ENCODE results near the gene CBLN1. TPM values are rescaled to one million over a fixed set of nuclear protein-coding genes. Genes with fewer than 3 reads are reported as not detected.

CBLN1 gene
- total RNA-seq, 1 donor from 2014 or later: 11.3 TPM

Other genes with a start within 250 kb of the CBLN1 start
- gene C16orf78, start 92.0 kb upstream of the CBLN1 start, total RNA-seq (ENCODE audit: low replicate concordance): not detected in 2 replicates

Measured in type B pancreatic cell (in vitro differentiated cells).